Suppressor macrophage treated with lipopolysaccharide for 1 hour (primary cell): Measurements from ENCODE around the gene MYBL2.

Experiments
- DNase-seq, 3 donors: peaks; one replicate each; pipeline ENCODE4 v3.0.0-alpha.2; 2020 to 2022

Gene MYBL2

GRCh38 chr20:43686820-43687219, 19.9 kb downstream of the MYBL2 start:
- DNase-seq = no peak

- DNase-seq = no peak
These were observed 22.3 kb downstream of the MYBL2 start for GRCh38 chr20:43689165-43689564.

DNA sequence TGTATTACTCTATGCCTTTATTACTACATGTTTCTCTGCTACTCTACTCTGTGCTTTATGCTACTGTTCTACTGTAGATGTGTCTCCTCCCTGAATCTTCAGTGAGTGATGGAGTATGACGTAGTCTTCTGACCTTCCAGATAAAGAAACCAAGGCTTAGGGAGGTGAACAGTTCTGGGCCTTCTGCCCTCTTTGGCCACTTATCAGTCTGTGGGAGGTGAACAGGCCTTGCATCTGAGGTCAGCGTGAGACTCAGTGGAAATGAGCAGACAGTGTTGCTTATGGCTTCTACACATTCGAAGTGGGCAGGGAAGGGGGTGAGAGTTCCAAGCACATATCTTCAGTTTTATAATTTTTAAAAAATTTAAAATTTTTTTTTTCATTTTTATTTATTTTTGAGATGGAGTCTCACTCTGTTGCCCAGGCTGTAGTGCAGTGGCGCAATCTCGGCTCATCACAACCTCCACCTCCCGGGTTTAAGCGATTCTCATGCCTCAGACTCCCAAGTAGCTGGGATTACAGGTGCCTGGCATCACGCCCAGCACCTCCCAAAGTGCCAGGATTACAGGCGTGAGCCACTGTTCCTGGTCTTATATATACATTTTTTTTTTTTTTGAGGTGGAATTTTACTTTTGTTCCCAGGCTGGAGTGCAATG, 24.2 kb downstream of the MYBL2 start:
- DNase-seq = no peak

DNA sequence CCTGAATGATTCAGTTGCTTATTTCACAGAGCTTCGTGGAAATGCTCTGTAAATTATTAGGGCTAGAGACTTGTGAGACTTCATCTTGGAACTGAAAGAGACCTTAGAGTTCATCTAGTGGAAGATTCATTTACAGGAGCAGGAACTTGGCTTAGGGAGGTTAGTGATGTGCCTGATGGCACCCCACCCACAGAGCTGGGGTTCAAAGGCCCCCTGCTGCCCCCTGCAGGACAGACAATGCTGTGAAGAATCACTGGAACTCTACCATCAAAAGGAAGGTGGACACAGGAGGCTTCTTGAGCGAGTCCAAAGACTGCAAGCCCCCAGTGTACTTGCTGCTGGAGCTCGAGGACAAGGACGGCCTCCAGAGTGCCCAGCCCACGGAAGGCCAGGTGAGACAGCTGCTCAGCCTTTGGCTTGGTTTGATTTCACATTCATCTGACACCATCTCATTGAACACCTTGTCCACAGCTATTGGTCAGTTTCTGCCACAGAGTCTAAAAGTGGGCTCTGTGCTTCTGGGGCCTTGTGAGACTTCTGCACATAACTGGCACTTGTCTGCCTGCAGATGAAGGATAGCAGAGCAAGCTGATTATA, 25.1 kb downstream of the MYBL2 start:
- DNase-seq = peak; percentile 62 to 83 (median 76)

- no peak for DNase-seq
These were observed 27.8 kb downstream of the MYBL2 start for GRCh38 chr20:43694763-43695162.

GRCh38 chr20:43695571-43695970, 28.7 kb downstream of the MYBL2 start:
- DNase-seq = no peak

- no peak for DNase-seq
These were observed 33.1 kb downstream of the MYBL2 start for GRCh38 chr20:43699941-43700565.

- no peak for DNase-seq
These were observed 33.7 kb downstream of the MYBL2 start for GRCh38 chr20:43700627-43701026.

- DNase-seq = no peak
These were observed 35.6 kb downstream of the MYBL2 start for GRCh38 chr20:43702502-43702901.

DNA sequence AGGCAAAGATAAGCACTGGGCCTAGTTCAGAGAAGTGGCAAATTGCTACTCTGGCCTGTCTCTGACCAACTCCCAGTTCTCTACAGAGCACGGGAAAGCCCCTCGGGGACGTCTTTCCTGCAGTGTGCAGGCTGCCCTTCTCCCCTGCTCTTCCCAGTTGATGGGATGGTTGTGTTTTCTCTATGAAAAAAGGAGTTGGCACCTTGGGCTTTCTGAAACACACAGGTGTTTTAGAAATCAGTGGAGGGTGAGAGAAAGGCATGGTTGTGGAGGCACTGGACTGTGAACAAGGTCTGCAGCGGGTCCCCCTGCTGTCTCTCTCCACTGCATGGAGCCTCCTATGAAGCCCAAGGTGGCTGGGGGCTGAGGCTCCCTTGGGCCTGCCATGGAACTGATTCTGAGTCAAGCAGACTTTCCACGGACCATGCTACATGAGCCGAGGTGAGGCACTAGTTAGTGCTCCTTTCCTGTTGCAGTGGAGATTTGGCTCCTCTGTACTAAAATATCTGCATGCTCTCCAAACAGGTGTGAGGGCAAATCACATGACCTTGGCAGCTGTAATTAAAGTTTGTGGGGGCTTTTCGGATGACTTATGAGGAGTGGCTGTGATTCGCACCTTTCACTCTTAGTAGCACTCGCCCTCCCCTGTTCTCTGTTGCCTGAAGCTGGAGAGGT, 43.6 kb downstream of the MYBL2 start:
- no peak for DNase-seq

- no peak for DNase-seq
These were observed 44.3 kb downstream of the MYBL2 start for GRCh38 chr20:43711098-43711654.

GRCh38 chr20:43715044-43715443, 48.1 kb downstream of the MYBL2 start:
- no peak for DNase-seq

DNA sequence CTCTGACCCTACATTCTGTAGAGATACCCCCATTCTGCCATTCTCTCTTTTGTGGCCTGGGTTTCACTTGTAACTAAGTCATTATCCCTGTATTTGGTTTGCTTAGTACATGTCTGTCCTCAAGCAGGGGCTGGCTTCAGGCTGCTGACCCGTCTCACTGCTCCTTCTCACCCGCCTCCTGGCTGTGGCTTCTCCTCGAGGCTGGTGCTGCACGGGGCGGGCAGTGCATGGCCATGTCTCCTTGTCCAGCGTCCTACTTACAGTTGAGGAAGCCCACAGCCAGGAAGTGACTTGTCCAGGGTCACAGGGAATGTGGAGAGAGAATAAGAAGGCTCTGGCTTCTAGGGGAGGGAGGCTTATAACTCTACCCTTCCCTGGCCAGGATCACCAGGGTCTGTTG, 48.6 kb downstream of the MYBL2 start:
- no peak for DNase-seq

DNA sequence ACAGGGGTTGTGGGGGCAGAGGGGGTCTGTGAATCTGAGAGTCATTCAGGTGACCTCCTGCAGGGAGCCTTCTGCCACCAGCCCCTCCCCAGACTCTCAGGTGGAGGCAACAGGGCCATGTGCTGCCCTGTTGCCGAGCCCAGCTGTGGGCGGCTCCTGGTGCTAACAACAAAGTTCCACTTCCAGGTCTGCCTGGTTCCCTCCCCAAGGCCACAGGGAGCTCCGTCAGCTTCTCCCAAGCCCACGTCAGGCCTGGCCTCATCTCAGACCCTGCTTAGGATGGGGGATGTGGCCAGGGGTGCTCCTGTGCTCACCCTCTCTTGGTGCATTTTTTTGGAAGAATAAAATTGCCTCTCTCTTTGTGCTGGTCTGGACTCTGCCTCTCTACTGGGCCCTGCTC, 49.2 kb downstream of the MYBL2 start:
- DNase-seq = no peak

- no peak for DNase-seq
These were observed 50.1 kb downstream of the MYBL2 start for GRCh38 chr20:43716757-43717615.

DNA sequence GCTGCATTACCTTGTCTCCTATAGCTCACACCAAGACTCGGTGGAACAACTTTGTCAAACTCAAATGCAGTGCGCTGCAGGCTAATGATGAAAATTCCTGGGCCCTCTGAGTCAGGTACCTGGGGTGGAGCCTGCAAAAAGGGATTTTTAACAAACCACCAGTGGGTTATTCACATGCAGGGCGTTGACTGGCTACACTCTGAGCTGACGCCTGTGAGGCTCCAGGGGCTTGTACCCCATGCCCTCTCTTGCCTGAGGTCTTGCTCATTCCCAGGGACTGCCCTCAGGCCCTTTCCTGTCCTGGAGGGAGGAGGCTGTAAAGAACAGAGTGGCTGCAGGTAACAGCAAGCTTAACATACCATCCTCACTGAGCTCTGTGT, 50.7 kb downstream of the MYBL2 start:
- no peak for DNase-seq

DNA sequence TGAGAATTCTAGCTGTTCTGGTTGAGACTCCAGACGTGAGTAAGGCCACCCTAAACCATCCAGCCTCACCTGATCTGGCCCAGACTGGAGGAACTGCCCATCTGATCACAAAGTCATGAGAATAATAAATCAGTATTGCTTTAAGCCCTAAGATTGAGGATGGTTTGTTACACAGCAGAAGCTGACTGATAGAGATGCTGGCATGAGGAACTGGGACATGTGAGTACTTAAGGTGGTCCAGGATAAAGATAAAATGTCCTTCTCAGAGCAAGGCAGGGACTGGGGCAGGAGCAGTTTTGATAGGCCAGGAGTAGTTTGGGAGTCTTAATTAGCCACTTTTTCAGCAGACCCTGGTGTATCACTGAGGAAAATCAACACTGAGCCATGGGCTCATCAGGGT, 53.1 kb downstream of the MYBL2 start:
- no peak for DNase-seq

- DNase-seq = no peak
These were observed 54.1 kb downstream of the MYBL2 start for GRCh38 chr20:43721097-43721428.

DNA sequence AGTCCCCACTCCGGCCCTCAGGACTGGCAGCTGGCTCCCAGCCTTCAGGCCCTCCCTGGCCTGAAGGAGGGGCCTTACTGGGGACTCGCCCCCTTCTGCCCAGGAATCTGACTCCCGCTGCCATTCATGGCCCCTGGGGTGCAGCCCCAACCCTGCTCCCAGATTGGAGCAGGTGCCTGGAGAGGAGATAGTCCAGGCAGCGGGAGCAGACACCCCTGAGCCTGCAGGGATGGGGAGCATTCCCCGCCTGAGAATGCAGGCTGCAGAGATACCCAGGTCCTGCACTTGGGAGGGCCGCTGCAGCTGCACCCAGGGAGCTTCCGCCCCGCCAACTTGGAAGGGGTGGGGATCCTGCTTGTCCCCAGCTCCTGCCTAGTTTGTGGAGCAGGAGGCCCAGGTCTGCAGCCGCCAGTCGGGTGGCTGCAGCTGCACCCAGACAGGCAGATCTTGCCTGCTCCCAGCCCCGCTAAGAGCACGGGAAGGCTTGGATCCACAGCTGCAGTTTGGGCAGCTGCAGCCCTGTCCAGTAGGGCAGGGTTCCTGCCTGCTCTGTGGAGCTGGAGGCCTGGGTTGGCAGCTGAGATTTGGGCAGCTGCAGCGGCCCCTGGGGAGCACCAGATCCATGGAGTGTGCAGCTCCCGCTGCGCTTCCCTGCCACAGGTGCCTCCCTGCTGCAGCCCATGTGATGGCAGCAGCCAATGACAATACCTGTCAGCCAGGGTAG, 54.7 kb downstream of the MYBL2 start:
- DNase-seq = no peak

- no peak for DNase-seq
These were observed 55.2 kb downstream of the MYBL2 start for GRCh38 chr20:43722153-43722505.

- no peak for DNase-seq
These were observed 56.3 kb downstream of the MYBL2 start for GRCh38 chr20:43723186-43723585.

- DNase-seq = no peak
These were observed 56.8 kb downstream of the MYBL2 start for GRCh38 chr20:43723735-43724134.
